Fibroblast of villous mesenchyme (primary cell): Measurements from ENCODE around the gene ZNF226. TPM values are rescaled to one million over a fixed set of nuclear protein-coding genes. Genes with fewer than 3 reads are reported as not detected.
"Not testable (repeated sequence)": the region's sequence is repeated elsewhere in the genome, so short reads cannot be mapped to it uniquely, and the experiment has no call there.

Experiments
- DNase-seq: peaks from one replicate; pipeline ENCODE4 v3.0.0-alpha.2; 2010; ENCODE audit warnings: low read depth
- H3K4me3 ChIP-seq: 2 replicates; pipeline ENCODE4 v1.5.1; 2011; ENCODE audit warnings: low read depth, mild to moderate bottlenecking, low read length
- CTCF ChIP-seq: IDR thresholded peaks from 2 replicates; pipeline ENCODE4 v1.5.1; 2012; ENCODE audit warnings: low read depth, mild to moderate bottlenecking, low read length; ENCODE audit not compliant: insufficient read depth
- total RNA-seq: library from RNA; depleted of rRNA; stranded (reverse); fragments of >200 nt; gene quantifications from 2 replicates; pipeline ENCODE4 v1.2.3, GENCODE V29; 2012

ZNF226 gene
- total RNA-seq, 1 donor = 21.2 TPM

- no peak for TF ChIP-seq CTCF
- H3K4me3 ChIP-seq = no peak overlapping the region
- DNase-seq = no peak
Observed at GRCh38 chr19:44156475-44156874, 8.4 kb upstream of the ZNF226 start.

- TF ChIP-seq CTCF = no peak
- DNase-seq = no peak
- H3K4me3 ChIP-seq = no peak overlapping the region
Observed at GRCh38 chr19:44163789-44164188, 1.1 kb upstream of the ZNF226 start.

GRCh38 chr19:44164327-44164672 is 600 bp upstream of the ZNF226 start:
- no peak for DNase-seq
- peak overlapping the region; percentile 96 for H3K4me3 ChIP-seq
- no peak for TF ChIP-seq CTCF

GRCh38 chr19:44170660-44171059 is 5.8 kb downstream of the ZNF226 start:
- H3K4me3 ChIP-seq, DNase-seq: not testable (repeated sequence)

GRCh38 chr19:44176590-44176989 is 11.7 kb downstream of the ZNF226 start:
- H3K4me3 ChIP-seq = no peak overlapping the region
- DNase-seq = peak; percentile 1
- TF ChIP-seq CTCF = no peak

- no peak overlapping the region for H3K4me3 ChIP-seq
- no peak for TF ChIP-seq CTCF
- no peak for DNase-seq
Observed at GRCh38 chr19:44180968-44181367, 16.1 kb downstream of the ZNF226 start.

GRCh38 chr19:44182145-44182544 is 17.2 kb downstream of the ZNF226 start:
- TF ChIP-seq CTCF = no peak
- H3K4me3 ChIP-seq = no peak overlapping the region
- no peak for DNase-seq
